ENCODE measurements around the gene CASKIN2. TPM values are rescaled to one million over a fixed set of nuclear protein-coding genes. Genes with fewer than 3 reads are reported as not detected.

CASKIN2 gene
- total RNA-seq, 1 experiment from 2014 or later, result 19.2 TPM

DNA sequence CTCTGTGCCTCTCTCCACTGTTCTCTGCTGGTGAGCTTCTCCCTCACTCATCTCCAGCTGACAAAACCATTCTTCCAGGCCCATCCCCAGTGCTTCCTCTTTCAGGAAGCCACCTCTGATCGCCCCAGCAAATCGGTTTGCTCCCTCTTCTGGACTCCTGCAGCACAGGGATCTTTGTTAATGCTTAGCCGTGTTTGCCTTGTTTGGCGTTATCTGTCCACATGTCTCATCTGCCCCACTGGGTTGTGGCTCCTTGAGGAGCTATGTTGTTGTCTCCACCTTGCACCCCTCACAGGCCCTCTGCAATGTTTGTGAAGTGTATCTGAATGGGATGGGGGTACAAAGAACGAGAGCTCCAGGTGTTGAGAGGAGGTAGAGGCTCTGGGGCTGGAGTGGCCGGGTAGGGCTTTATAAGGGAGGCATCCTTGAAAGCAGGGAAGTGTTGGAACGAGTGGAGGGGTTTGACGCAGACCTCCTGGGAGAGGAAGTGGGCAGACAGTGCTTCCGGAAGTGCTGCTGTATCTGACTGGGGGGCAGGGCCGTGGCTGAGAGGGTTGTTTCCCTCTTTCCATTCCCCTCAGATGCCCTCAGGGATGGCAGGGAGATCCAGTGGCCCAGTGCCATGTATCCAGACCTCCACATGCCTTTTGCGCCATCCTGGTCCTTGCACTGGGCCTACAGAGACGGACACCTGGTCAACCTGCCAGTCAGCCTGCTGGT is 27.8 kb downstream of the CASKIN2 start:
- CTCF ChIA-PET, result interaction anchor here (0.7 kb wide), 1 partner anchor 551 kb away, joined by 4 read pairs; no protein-coding TSS in a partner anchor
- H3K36me3 Mint-ChIP-seq (ENCODE audit: insufficient read depth, unreplicated experiment), result peaks cover 9% of the 10 kb centered on the region
- POLR2A ChIA-PET, result interaction anchor here (0.6 to 0.7 kb wide), 2 partner anchors 47 to 539 kb away, joined by 3 read pairs; partner anchors contain the start of gene EVPL
- intact Hi-C loops (cut with micrococcal nuclease), result no loop called here
- DNase-seq (ENCODE audit: unreplicated experiment), result no peak
- H3K27ac Mint-ChIP-seq (ENCODE audit: low read depth, unreplicated experiment), result no peak overlapping the region
- H3K4me3 Mint-ChIP-seq (ENCODE audit: unreplicated experiment), result no peak overlapping the region
- H3K9me3 Mint-ChIP-seq (ENCODE audit: unreplicated experiment), result no peaks in the 10 kb centered on the region
- BruUV-seq (replicated peaks), result no TSS peak
- TF ChIP-seq, protein P1, sequence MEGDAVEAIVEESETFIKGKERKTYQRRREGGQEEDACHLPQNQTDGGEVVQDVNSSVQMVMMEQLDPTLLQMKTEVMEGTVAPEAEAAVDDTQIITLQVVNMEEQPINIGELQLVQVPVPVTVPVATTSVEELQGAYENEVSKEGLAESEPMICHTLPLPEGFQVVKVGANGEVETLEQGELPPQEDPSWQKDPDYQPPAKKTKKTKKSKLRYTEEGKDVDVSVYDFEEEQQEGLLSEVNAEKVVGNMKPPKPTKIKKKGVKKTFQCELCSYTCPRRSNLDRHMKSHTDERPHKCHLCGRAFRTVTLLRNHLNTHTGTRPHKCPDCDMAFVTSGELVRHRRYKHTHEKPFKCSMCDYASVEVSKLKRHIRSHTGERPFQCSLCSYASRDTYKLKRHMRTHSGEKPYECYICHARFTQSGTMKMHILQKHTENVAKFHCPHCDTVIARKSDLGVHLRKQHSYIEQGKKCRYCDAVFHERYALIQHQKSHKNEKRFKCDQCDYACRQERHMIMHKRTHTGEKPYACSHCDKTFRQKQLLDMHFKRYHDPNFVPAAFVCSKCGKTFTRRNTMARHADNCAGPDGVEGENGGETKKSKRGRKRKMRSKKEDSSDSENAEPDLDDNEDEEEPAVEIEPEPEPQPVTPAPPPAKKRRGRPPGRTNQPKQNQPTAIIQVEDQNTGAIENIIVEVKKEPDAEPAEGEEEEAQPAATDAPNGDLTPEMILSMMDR (IDR thresholded peaks at IDR 0.05; ENCODE audit: unreplicated experiment), result no peak
- H3K27me3 Mint-ChIP-seq (ENCODE audit: insufficient read depth, unreplicated experiment), result no peaks in the 10 kb centered on the region
- H3K4me1 Mint-ChIP-seq (ENCODE audit: insufficient read depth, unreplicated experiment), result no peaks in the 10 kb centered on the region

DNA sequence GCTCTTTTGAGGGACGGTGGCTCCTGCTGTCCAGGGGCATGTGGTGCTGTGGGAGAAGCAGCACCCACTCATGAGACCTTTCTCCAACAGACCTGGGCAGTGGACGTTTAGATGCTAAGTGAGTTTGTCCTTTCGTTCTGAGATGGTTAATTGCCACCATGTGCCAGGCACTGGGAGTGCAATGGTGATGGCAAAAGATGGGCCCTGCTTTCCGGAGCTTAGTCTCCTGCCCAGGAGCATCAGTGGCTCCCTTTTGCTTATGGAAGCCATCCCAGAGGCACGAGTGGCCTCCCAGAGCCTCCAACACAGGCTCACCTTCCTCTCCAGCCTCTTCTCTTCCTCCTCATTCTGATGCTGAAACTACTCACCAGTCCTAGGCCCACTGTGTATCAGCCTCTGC is 28.4 kb downstream of the CASKIN2 start:
- CTCF ChIA-PET, result interaction anchor here (0.7 kb wide), 1 partner anchor 550 kb away, joined by 4 read pairs; no protein-coding TSS in a partner anchor
- Mint-ChIP-seq H3K4me3 (ENCODE audit: unreplicated experiment) (no peak overlapping the region), H3K4me1 (ENCODE audit: insufficient read depth, unreplicated experiment) (no peaks in the 10 kb centered on the region)

DNA sequence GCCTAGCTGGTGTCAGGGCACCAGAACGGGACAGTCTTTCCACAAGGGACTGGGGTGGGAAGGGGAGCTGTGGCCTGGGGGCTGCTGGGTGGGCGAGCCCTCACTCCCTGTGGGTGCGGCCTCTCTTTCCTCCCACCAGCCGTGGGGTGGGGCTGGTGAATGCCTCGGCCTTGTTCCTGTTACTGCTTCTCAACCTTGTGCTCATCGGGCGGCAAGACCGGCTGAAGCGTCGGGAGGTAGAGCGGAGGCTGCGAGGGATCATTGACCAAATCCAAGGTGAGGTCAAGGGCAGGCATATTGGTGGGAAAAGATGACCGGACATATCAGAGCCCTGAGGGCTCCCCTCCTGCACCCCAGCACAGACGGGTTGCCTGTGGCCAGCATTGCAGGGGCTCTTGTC is 29.2 kb downstream of the CASKIN2 start:
- Mint-ChIP-seq H3K4me1 (ENCODE audit: insufficient read depth, unreplicated experiment) (no peaks in the 10 kb centered on the region), H3K27ac (ENCODE audit: low read depth, unreplicated experiment) (no peak overlapping the region), H3K4me3 (ENCODE audit: unreplicated experiment) (no peak overlapping the region), H3K9me3 (ENCODE audit: unreplicated experiment) (no peaks in the 10 kb centered on the region), H3K27me3 (ENCODE audit: insufficient read depth, unreplicated experiment) (no peaks in the 10 kb centered on the region), H3K36me3 (ENCODE audit: insufficient read depth, unreplicated experiment) (peaks cover 5% of the 10 kb centered on the region)
- no TSS peak for BruUV-seq (replicated peaks)
- CTCF ChIA-PET, result interaction anchor here (0.7 kb wide), 1 partner anchor 13 kb away, joined by 4 read pairs; no protein-coding TSS in a partner anchor
- POLR2A ChIA-PET, result no interaction called here
- intact Hi-C loops (cut with micrococcal nuclease), result no loop called here
- DNase-seq (ENCODE audit: unreplicated experiment), result no peak
- TF ChIP-seq, protein P1 (IDR thresholded peaks at IDR 0.05; ENCODE audit: unreplicated experiment), result no peak

More for the DNA sequence above, 28.4 kb downstream of the CASKIN2 start:
- no peaks in the 10 kb centered on the region for H3K9me3 Mint-ChIP-seq (ENCODE audit: unreplicated experiment)
- no TSS peak for BruUV-seq (replicated peaks)
- intact Hi-C loops (cut with micrococcal nuclease), result no loop called here
- TF ChIP-seq, protein P1 (IDR thresholded peaks at IDR 0.05; ENCODE audit: unreplicated experiment), result no peak
- peaks cover 9% of the 10 kb centered on the region for H3K36me3 Mint-ChIP-seq (ENCODE audit: insufficient read depth, unreplicated experiment)
- no peaks in the 10 kb centered on the region for H3K27me3 Mint-ChIP-seq (ENCODE audit: insufficient read depth, unreplicated experiment)
- POLR2A ChIA-PET, result interaction anchor here (0.6 to 0.7 kb wide), 2 partner anchors 46 to 540 kb away, joined by 3 read pairs; partner anchors contain the start of gene EVPL
- no peak overlapping the region for H3K27ac Mint-ChIP-seq (ENCODE audit: low read depth, unreplicated experiment)
- no peak for DNase-seq (ENCODE audit: unreplicated experiment)

DNA sequence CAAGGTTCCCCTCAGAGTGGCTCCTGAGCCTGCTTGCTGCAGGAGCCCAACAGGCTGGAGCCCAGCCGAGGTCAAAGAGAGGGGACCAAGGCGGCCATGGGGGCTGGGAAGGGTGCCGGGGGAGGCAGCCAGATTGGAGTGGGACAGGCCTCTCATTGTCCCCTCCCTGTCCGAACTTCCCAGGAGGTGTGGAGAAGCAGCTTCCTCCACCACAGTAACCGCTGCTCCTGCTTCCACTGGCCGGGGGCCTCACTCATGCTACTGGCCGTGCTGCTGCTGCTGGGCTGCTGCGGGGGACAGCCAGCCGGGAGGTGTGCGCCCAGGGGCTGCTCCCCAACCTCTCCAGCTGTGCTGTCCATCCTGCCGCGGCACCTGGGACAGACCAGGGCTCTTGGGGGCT is 29.6 kb downstream of the CASKIN2 start:
- CTCF ChIA-PET, result interaction anchor here (0.7 kb wide), 1 partner anchor 13 kb away, joined by 4 read pairs; no protein-coding TSS in a partner anchor
- POLR2A ChIA-PET, result interaction anchor here (0.5 kb wide), 1 partner anchor 1362 kb away, joined by 3 read pairs; no protein-coding TSS in a partner anchor
- no peak overlapping the region for H3K27ac Mint-ChIP-seq (ENCODE audit: low read depth, unreplicated experiment)
- no TSS peak for BruUV-seq (replicated peaks)
- H3K27me3 Mint-ChIP-seq (ENCODE audit: insufficient read depth, unreplicated experiment), result no peaks in the 10 kb centered on the region
- peaks cover 5% of the 10 kb centered on the region for H3K36me3 Mint-ChIP-seq (ENCODE audit: insufficient read depth, unreplicated experiment)
- H3K4me3 Mint-ChIP-seq (ENCODE audit: unreplicated experiment), result no peak overlapping the region
- intact Hi-C loops (cut with micrococcal nuclease), result no loop called here
- H3K9me3 Mint-ChIP-seq (ENCODE audit: unreplicated experiment), result no peaks in the 10 kb centered on the region
- TF ChIP-seq, protein P1 (IDR thresholded peaks at IDR 0.05; ENCODE audit: unreplicated experiment), result no peak
- no peak for DNase-seq (ENCODE audit: unreplicated experiment)
- no peaks in the 10 kb centered on the region for H3K4me1 Mint-ChIP-seq (ENCODE audit: insufficient read depth, unreplicated experiment)
